ENCODE results near the gene CATSPER4.
"Not testable (repeated sequence)": the region's sequence is repeated elsewhere in the genome, so short reads cannot be mapped to it uniquely, and the experiment has no call there.

Gene CATSPER4

GRCh38 chr1:26197301-26197700, 6.9 kb downstream of the CATSPER4 start:
- DNase-seq, result no peak

- DNase-seq, result no peak
Observed at GRCh38 chr1:26197813-26198212, 7.4 kb downstream of the CATSPER4 start.

- DNase-seq, result no peak
Observed at GRCh38 chr1:26200413-26200812, 10.0 kb downstream of the CATSPER4 start.

- DNase-seq, result no peak
Observed at GRCh38 chr1:26203642-26204318, 13.4 kb downstream of the CATSPER4 start.

GRCh38 chr1:26210147-26210870, 19.9 kb downstream of the CATSPER4 start:
- DNase-seq, result no peak

GRCh38 chr1:26212726-26213125, 22.3 kb downstream of the CATSPER4 start:
- DNase-seq, result no peak

- no peak for DNase-seq
Observed at GRCh38 chr1:26213335-26213905, 23.0 kb downstream of the CATSPER4 start.

GRCh38 chr1:26215246-26215645, 24.8 kb downstream of the CATSPER4 start:
- no peak for DNase-seq

- no peak for DNase-seq
Observed at GRCh38 chr1:26218906-26219494, 28.6 kb downstream of the CATSPER4 start.

GRCh38 chr1:26220199-26220912, 30.0 kb downstream of the CATSPER4 start:
- no peak for DNase-seq

- DNase-seq, result no peak
Observed at GRCh38 chr1:26221094-26221493, 30.7 kb downstream of the CATSPER4 start.

- DNase-seq, result no peak
Observed at GRCh38 chr1:26224606-26225005, 34.2 kb downstream of the CATSPER4 start.

- peak; percentile 53 for DNase-seq
Observed at GRCh38 chr1:26225033-26225831, 34.8 kb downstream of the CATSPER4 start.

GRCh38 chr1:26230682-26231081, 40.3 kb downstream of the CATSPER4 start:
- not testable (repeated sequence) for DNase-seq

GRCh38 chr1:26233903-26234643, 43.7 kb downstream of the CATSPER4 start, which contains the start of gene CEP85:
CEP85 (plus strand) TSS chr1:26234200; CDS start chr1:26239784, 5,584 bp downstream.
- peak; percentile 98 for DNase-seq

GRCh38 chr1:26234644-26235370, 44.4 kb downstream of the CATSPER4 start:
- peak; percentile 24 for DNase-seq

GRCh38 chr1:26237230-26237966, 47.0 kb downstream of the CATSPER4 start:
- DNase-seq, result no peak

GRCh38 chr1:26239936-26240335, 49.5 kb downstream of the CATSPER4 start:
- no peak for DNase-seq
